Fibroblast of lung (primary cell): ENCODE results near the gene OR2W3. TPM values are rescaled to one million over a fixed set of nuclear protein-coding genes. Genes with fewer than 3 reads are reported as not detected.

Experiments used
- DNase-seq, 2 donors: peaks; one replicate each; pipeline versions ENCODE4 v3.0.0 to v3.0.0-alpha.2; 2010; ENCODE audit warnings: low read depth in 2 of 2
- H2AFZ ChIP-seq: 2 replicates; pipeline ENCODE4 v1.5.1; 2012; ENCODE audit warnings: low read length, control low read depth, inconsistent platforms
- H3K27ac ChIP-seq: 2 replicates; pipeline ENCODE4 v1.5.1; 2011; ENCODE audit warnings: low read length, control low read depth; ENCODE audit not compliant: insufficient read depth
- H3K27me3 ChIP-seq: 2 replicates; pipeline ENCODE4 v1.5.1; 2011; ENCODE audit warnings: mild to moderate bottlenecking, low read length; ENCODE audit not compliant: control insufficient read depth, insufficient read depth
- H3K36me3 ChIP-seq: 2 replicates; pipeline ENCODE4 v1.5.1; 2011; ENCODE audit warnings: low read length; ENCODE audit not compliant: control insufficient read depth, insufficient read depth
- H3K4me1 ChIP-seq: 2 replicates; pipeline ENCODE4 v1.5.1; 2011; ENCODE audit warnings: low read length; ENCODE audit not compliant: control insufficient read depth, insufficient read depth; ENCODE audit errors: extremely low read depth
- H3K4me2 ChIP-seq: 2 replicates; pipeline ENCODE4 v1.5.1; 2011; ENCODE audit warnings: low read length, control low read depth; ENCODE audit not compliant: insufficient read depth; ENCODE audit errors: extremely low read depth
- H3K4me3 ChIP-seq, 4 experiments: fragments of 200-600 bp in 1 of 4; sonication (generic) in 1 of 4; replicated peaks in 1 of 4; 2 replicates each; pipeline ENCODE4 v1.5.1; 2011 to 2016; ENCODE audit warnings: low read length in 4 of 4, low read depth in 3 of 4, mild to moderate bottlenecking in 3 of 4, control low read depth in 2 of 4, inconsistent platforms in 1 of 4, mixed read lengths in 1 of 4; ENCODE audit not compliant: insufficient read depth in 1 of 4; ENCODE audit errors: control extremely low read depth in 1 of 4
- H3K79me2 ChIP-seq: 2 replicates; pipeline ENCODE4 v1.5.1; 2012; ENCODE audit warnings: mild to moderate bottlenecking, low read length, inconsistent platforms; ENCODE audit not compliant: control insufficient read depth, insufficient read depth
- H3K9ac ChIP-seq: 2 replicates; pipeline ENCODE4 v1.5.1; 2011; ENCODE audit warnings: mild to moderate bottlenecking, low read length, control low read depth; ENCODE audit not compliant: insufficient read depth
- H3K9me3 ChIP-seq: 2 replicates; pipeline ENCODE4 v1.5.1; 2012; ENCODE audit warnings: low read depth, low read length; ENCODE audit not compliant: control insufficient read depth, insufficient read depth
- H4K20me1 ChIP-seq: 2 replicates; pipeline ENCODE4 v1.5.1; 2011; ENCODE audit warnings: low read length; ENCODE audit not compliant: control insufficient read depth, insufficient read depth; ENCODE audit errors: extremely low read depth
- CTCF ChIP-seq, 2 donors: IDR thresholded peaks in 1 of 2; conservative IDR thresholded peaks in 1 of 2; 1 replicate in 1 of 2; 2 replicates in 1 of 2; pipeline ENCODE4 v1.5.1; 2011 to 2012; ENCODE audit warnings: low read length in 2 of 2, control low read depth in 1 of 2, inconsistent platforms in 1 of 2, low read depth in 1 of 2, mild to moderate bottlenecking in 1 of 2
- EZH2 ChIP-seq: IDR thresholded peaks from 2 replicates; pipeline ENCODE4 v1.5.1; 2012; ENCODE audit warnings: low read length, control low read depth, mild to moderate bottlenecking; ENCODE audit errors: missing control alignments
- polyA plus RNA-seq, 2 donors: library from polyadenylated mRNA; depleted of rRNA in 1 of 2; stranded (reverse) in 1 of 2; unstranded in 1 of 2; fragments of >200 nt; gene quantifications; 2 replicates each; pipeline ENCODE4 v1.2.1, GENCODE V29; 2011 to 2012; ENCODE audit warnings: missing spikeins in 1 of 2
- total RNA-seq: library from RNA; depleted of rRNA; stranded (reverse); fragments of >200 nt; gene quantifications from 2 replicates; pipeline ENCODE4 v1.2.1, GENCODE V29; 2014

The OR2W3 gene
- total and polyA plus RNA-seq, 2 donors (not counting 1 experiment from before 2014, with no cell fraction given): 3.2 TPM; not detected in 1

- no peak overlapping the region for H3K4me3 ChIP-seq
- no peak overlapping the region for H3K4me2 ChIP-seq
- no peak for DNase-seq
- no peak for TF ChIP-seq EZH2
- no peak for TF ChIP-seq CTCF (conservative IDR thresholded peaks at IDR 0.05 in 1 of 2, IDR thresholded peaks at IDR 0.05 in 1 of 2; ENCODE audit: low read depth in 1 of 2, low read length in 2 of 2)
- H3K9ac ChIP-seq: no peak overlapping the region
- H3K79me2 ChIP-seq: no peaks in the 10 kb centered on the region
- no peaks in the 10 kb centered on the region for H3K9me3 ChIP-seq
- H2AFZ ChIP-seq: no peak overlapping the region
- H3K36me3 ChIP-seq: no peaks in the 10 kb centered on the region
- H4K20me1 ChIP-seq: no peaks in the 10 kb centered on the region
- H3K4me1 ChIP-seq: no peaks in the 10 kb centered on the region
- H3K27ac ChIP-seq: no peak overlapping the region
- no peaks in the 10 kb centered on the region for H3K27me3 ChIP-seq
Measured at GRCh38 chr1:247908766-247909165, 13.4 kb downstream of the OR2W3 start.

- Histone ChIP-seq H3K9ac (no peak overlapping the region), H3K36me3 (no peaks in the 10 kb centered on the region), H2AFZ (no peak overlapping the region), H3K79me2 (no peaks in the 10 kb centered on the region), H3K9me3 (no peaks in the 10 kb centered on the region), H3K4me3 (no peak overlapping the region), H4K20me1 (no peaks in the 10 kb centered on the region), H3K4me2 (no peak overlapping the region), H3K27ac (no peak overlapping the region), H3K4me1 (no peaks in the 10 kb centered on the region), H3K27me3 (no peaks in the 10 kb centered on the region)
- no peak for TF ChIP-seq EZH2
- TF ChIP-seq CTCF (conservative IDR thresholded peaks at IDR 0.05 in 1 of 2, IDR thresholded peaks at IDR 0.05 in 1 of 2; ENCODE audit: low read depth in 1 of 2, low read length in 2 of 2): no peak
- no peak for DNase-seq
Measured at GRCh38 chr1:247913786-247914185, 18.4 kb downstream of the OR2W3 start.

- TF ChIP-seq CTCF (conservative IDR thresholded peaks at IDR 0.05 in 1 of 2, IDR thresholded peaks at IDR 0.05 in 1 of 2; ENCODE audit: low read depth in 1 of 2, low read length in 2 of 2) (no peak), EZH2 (no peak)
Measured at GRCh38 chr1:247914941-247915662, 19.7 kb downstream of the OR2W3 start.

More at GRCh38 chr1:247914941-247915662, 19.7 kb downstream of the OR2W3 start:
- no peaks in the 10 kb centered on the region for H3K9me3 ChIP-seq
- H3K27me3 ChIP-seq: no peaks in the 10 kb centered on the region
- DNase-seq: no peak
- no peaks in the 10 kb centered on the region for H4K20me1 ChIP-seq
- H3K9ac ChIP-seq: no peak overlapping the region
- H3K36me3 ChIP-seq: no peaks in the 10 kb centered on the region
- no peak overlapping the region for H3K27ac ChIP-seq
- H3K4me2 ChIP-seq: no peak overlapping the region
- H3K4me1 ChIP-seq: no peaks in the 10 kb centered on the region
- no peak overlapping the region for H2AFZ ChIP-seq
- H3K79me2 ChIP-seq: no peaks in the 10 kb centered on the region
- H3K4me3 ChIP-seq: no peak overlapping the region
